GM19372 (cell line): Measurements from ENCODE around the gene DHX9.

Source experiments
- ATAC-seq: cut with Tn5 transposase; IDR thresholded peaks from one replicate; pipeline ENCODE4 v1.9.1; 2021; ENCODE audit warnings: mild to moderate bottlenecking, low read depth, moderate library complexity; ENCODE audit not compliant: unreplicated experiment

The DHX9 gene

GRCh38 chr1:182839209-182840066 is at the start of gene DHX9:
Gene DHX9, plus strand, starts transcription at chr1:182839347. Its CDS starts 3,220 bp downstream, at chr1:182842567.
- ATAC-seq = peak; percentile 76

- no peak for ATAC-seq
Observed at GRCh38 chr1:182791281-182792179, 47.6 kb upstream of the DHX9 start.

- no peak for ATAC-seq
Observed at GRCh38 chr1:182794091-182794490, 45.1 kb upstream of the DHX9 start.

GRCh38 chr1:182794676-182795201 is 44.4 kb upstream of the DHX9 start:
- ATAC-seq = no peak

- no peak for ATAC-seq
Observed at GRCh38 chr1:182795563-182796228, 43.5 kb upstream of the DHX9 start.

- ATAC-seq = no peak
Observed at GRCh38 chr1:182802006-182802803, 36.9 kb upstream of the DHX9 start.

GRCh38 chr1:182803846-182804245 is 35.3 kb upstream of the DHX9 start:
- ATAC-seq = no peak

- no peak for ATAC-seq
Observed at GRCh38 chr1:182806015-182806678, 33.0 kb upstream of the DHX9 start.

- ATAC-seq = no peak
Observed at GRCh38 chr1:182807907-182808306, 31.2 kb upstream of the DHX9 start.

GRCh38 chr1:182809414-182809957 is 29.7 kb upstream of the DHX9 start:
- ATAC-seq = no peak

- ATAC-seq = no peak
Observed at GRCh38 chr1:182811975-182812722, 27.0 kb upstream of the DHX9 start.

GRCh38 chr1:182816863-182817262 is 22.3 kb upstream of the DHX9 start:
- no peak for ATAC-seq

GRCh38 chr1:182817802-182818201 is 21.3 kb upstream of the DHX9 start:
- no peak for ATAC-seq

- no peak for ATAC-seq
Observed at GRCh38 chr1:182823220-182823619, 15.9 kb upstream of the DHX9 start.

GRCh38 chr1:182826892-182827291 is 12.3 kb upstream of the DHX9 start:
- ATAC-seq = no peak

GRCh38 chr1:182829285-182829932 is 9.7 kb upstream of the DHX9 start:
- no peak for ATAC-seq

GRCh38 chr1:182833271-182833670 is 5.9 kb upstream of the DHX9 start:
- no peak for ATAC-seq

- ATAC-seq = no peak
Observed at GRCh38 chr1:182834326-182834725, 4.8 kb upstream of the DHX9 start.
